ENCODE results near the gene MMP11.
A peak's percentile ranks its signal among the peaks of the same experiment; 100 is the strongest.

Gene MMP11

DNA sequence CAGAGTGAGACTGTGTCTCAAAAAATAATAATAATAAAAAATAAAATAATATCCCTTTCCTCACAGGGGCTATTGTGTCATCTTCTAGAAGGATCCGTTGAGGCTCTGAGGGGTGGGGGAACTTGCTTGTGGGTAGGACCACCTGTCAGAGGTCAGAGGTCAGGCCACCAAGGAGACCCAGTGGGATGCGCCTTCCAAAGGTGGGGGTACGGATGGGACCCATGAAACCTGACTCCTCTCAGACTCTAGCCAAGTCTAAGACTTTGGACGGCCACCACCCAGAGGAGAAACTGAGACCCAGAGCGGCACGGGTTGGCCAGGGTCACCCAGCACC is 367 bp upstream of the MMP11 start:
- H3K27ac Mint-ChIP-seq, result no peak overlapping the region
- no peaks in the 10 kb centered on the region for H3K9me3 Mint-ChIP-seq
- H3K36me3 Mint-ChIP-seq, result no peaks in the 10 kb centered on the region
- H3K4me3 Mint-ChIP-seq, result peak overlapping the region; percentile 66
- no peaks in the 10 kb centered on the region for H3K27me3 Mint-ChIP-seq
- peaks cover 18% of the 10 kb centered on the region for H3K4me1 Mint-ChIP-seq

- H3K36me3 Mint-ChIP-seq, result no peaks in the 10 kb centered on the region
- H3K4me1 Mint-ChIP-seq, result peaks cover 18% of the 10 kb centered on the region
- H3K4me3 Mint-ChIP-seq, result peak overlapping the region; percentile 70
- no peaks in the 10 kb centered on the region for H3K27me3 Mint-ChIP-seq
- no peak overlapping the region for H3K27ac Mint-ChIP-seq
- H3K9me3 Mint-ChIP-seq, result no peaks in the 10 kb centered on the region
These were observed 949 bp downstream of the MMP11 start for GRCh38 chr22:23773483-23774113.

DNA sequence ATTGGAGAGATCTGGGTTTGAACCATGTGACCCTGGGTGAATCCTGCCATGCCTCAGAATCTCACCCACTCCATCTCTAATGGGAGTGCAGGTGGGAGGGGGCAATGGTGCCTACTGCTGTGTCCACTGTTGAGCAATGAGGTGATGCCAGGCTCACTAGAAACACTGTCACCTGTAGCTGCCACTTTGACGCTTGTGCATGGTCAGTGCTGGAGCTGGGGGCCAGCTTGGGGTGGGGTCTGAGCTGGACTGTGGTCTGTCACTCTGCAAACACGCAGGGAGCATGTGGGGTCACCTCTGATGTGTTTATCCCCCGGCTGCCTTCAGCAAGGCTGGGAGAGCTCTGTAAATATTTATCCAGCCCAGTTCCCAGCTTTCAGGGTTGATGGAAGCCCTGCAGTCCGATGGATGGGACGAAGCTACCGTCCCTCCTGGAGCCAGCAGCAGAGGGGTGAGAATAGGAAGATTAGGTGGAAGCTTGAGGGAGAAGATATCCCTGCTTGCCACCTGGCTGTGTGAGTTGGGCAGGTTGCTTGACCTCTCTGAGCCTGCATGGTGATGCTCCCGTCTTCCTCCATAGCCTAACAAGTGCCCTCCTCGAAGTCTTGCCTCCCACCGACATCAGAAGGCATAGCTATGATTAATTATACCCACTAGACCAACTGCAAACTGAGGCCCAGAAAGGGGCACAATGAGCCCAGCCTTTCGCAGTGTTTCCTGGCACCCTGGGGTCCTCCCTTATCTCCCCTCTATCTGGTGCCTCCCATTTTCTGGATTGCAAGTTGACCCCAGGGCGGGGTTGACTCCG is 1.7 kb downstream of the MMP11 start:
- H3K4me1 Mint-ChIP-seq, result peaks cover 18% of the 10 kb centered on the region
- H3K4me3 Mint-ChIP-seq, result peak overlapping the region; percentile 23
- no peaks in the 10 kb centered on the region for H3K9me3 Mint-ChIP-seq
- H3K27me3 Mint-ChIP-seq, result no peaks in the 10 kb centered on the region
- no peak overlapping the region for H3K27ac Mint-ChIP-seq
- H3K36me3 Mint-ChIP-seq, result no peaks in the 10 kb centered on the region

DNA sequence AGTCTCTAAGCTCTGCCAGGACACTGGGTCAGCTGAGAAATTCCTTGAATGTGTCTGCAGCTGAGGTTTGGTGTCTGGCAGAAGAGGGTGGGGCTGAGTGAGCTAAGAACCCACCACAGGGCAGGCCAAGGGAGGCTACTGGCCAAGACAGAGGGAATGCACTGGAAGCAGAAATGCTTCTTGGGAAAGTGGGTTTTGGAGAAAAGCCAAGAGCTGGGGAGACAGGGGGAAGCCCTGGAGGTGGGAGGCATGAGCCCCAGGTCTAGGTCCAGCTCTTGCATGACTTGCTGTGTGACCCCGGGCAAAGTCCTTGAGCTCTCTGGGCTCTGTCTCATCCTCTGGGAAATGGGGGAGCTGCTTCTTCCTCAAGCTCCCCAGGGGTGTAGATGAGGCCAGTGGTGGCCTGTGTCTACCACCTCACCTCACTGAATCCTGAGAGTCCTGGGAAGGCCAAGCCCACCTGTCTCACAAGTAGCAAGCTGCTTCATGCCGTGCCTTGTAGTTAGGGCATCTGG is 2.3 kb downstream of the MMP11 start:
- H3K27me3 Mint-ChIP-seq, result no peaks in the 10 kb centered on the region
- no peak overlapping the region for H3K27ac Mint-ChIP-seq
- peaks cover 16% of the 10 kb centered on the region for H3K4me1 Mint-ChIP-seq
- H3K36me3 Mint-ChIP-seq, result no peaks in the 10 kb centered on the region
- H3K4me3 Mint-ChIP-seq, result no peak overlapping the region
- H3K9me3 Mint-ChIP-seq, result no peaks in the 10 kb centered on the region

GRCh38 chr22:23775779-23776375 is 3.2 kb downstream of the MMP11 start:
- Mint-ChIP-seq H3K27me3 (no peaks in the 10 kb centered on the region), H3K9me3 (no peaks in the 10 kb centered on the region), H3K4me3 (no peak overlapping the region), H3K27ac (no peak overlapping the region), H3K4me1 (peaks cover 15% of the 10 kb centered on the region), H3K36me3 (no peaks in the 10 kb centered on the region)

DNA sequence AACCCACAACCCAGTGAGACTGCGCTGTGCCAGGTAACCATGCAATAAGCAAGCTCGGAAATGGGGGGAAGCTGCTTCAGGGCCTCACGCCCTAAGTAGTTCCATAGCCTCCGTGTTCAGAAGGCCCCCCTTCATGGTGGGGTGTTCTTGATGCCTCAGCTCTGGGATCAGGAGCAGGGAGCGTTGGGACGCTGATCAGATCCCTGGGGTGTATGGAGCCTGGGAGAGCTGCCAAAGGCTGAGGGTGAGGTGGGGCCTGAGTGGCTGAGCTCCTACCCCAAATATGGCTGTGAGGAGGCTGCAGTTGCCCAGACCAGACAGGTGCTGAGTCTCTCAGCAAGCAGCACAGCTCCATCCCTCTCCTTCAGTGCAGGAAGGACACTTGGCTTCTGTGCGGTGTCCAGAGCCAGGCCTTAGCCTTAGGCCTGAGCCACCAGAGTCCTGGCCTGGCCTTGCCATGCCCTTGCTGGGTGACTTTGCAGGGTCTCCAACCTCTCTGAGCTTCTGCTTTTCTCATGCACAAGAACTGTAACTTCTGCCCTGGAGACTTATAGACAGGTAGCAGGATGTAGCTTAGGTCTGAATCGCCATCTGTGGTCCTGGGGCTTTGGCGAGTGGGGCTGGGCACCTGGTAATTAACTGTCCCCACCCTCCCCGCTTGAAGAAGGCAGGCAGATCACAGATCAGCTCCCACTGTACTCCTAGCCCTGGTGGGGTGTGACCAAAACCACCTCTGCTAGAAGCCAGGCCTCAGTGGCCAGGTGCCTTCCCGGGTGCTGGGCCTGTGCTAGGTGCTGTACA is 5.3 kb downstream of the MMP11 start:
- Mint-ChIP-seq H3K27me3 (no peaks in the 10 kb centered on the region), H3K4me3 (no peak overlapping the region), H3K36me3 (no peaks in the 10 kb centered on the region), H3K9me3 (no peaks in the 10 kb centered on the region), H3K27ac (no peak overlapping the region), H3K4me1 (peaks cover 6% of the 10 kb centered on the region)

- Mint-ChIP-seq H3K27me3 (no peaks in the 10 kb centered on the region), H3K4me1 (peaks cover under 1% of the 10 kb centered on the region), H3K36me3 (no peaks in the 10 kb centered on the region), H3K4me3 (no peak overlapping the region), H3K27ac (no peak overlapping the region), H3K9me3 (no peaks in the 10 kb centered on the region)
These were observed 5.9 kb downstream of the MMP11 start for GRCh38 chr22:23778577-23778900.

DNA sequence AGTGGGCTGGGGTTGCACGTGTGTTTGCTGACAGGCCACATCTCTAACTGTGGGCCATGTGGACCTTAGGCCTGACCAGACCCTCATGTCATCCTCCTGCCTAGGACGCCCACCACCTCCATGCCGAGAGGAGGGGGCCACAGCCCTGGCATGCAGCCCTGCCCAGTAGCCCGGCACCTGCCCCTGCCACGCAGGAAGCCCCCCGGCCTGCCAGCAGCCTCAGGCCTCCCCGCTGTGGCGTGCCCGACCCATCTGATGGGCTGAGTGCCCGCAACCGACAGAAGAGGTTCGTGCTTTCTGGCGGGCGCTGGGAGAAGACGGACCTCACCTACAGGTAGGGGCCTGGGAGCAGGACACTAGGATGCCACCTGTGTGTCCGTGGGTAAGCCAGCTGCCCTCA is 6.4 kb downstream of the MMP11 start:
- no peak overlapping the region for H3K4me3 Mint-ChIP-seq
- no peaks in the 10 kb centered on the region for H3K27me3 Mint-ChIP-seq
- no peaks in the 10 kb centered on the region for H3K36me3 Mint-ChIP-seq
- peaks cover under 1% of the 10 kb centered on the region for H3K4me1 Mint-ChIP-seq
- no peak overlapping the region for H3K27ac Mint-ChIP-seq
- H3K9me3 Mint-ChIP-seq, result no peaks in the 10 kb centered on the region

DNA sequence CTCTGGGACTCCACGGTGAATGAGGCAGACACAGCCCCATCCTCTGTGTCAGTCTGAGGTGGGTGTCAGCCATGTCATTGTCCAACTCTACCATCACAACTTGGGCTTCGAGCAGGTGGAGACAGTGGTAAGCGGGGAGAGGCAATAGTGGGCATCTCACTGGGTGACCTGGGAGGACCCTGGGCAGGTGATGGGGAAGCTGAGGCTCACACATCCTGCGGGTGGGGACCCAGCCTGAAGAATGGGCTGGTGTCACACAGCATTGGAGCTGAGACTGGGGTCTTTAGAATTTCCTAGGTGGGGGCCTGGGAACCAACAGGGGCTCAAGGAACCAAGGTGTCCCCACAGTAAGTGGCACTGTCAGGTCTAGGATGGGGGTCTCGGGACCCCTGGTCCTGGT is 7.1 kb downstream of the MMP11 start:
- Mint-ChIP-seq H3K4me3 (no peak overlapping the region), H3K9me3 (no peaks in the 10 kb centered on the region), H3K27me3 (no peaks in the 10 kb centered on the region), H3K4me1 (peaks cover 7% of the 10 kb centered on the region), H3K27ac (no peak overlapping the region), H3K36me3 (no peaks in the 10 kb centered on the region)

DNA sequence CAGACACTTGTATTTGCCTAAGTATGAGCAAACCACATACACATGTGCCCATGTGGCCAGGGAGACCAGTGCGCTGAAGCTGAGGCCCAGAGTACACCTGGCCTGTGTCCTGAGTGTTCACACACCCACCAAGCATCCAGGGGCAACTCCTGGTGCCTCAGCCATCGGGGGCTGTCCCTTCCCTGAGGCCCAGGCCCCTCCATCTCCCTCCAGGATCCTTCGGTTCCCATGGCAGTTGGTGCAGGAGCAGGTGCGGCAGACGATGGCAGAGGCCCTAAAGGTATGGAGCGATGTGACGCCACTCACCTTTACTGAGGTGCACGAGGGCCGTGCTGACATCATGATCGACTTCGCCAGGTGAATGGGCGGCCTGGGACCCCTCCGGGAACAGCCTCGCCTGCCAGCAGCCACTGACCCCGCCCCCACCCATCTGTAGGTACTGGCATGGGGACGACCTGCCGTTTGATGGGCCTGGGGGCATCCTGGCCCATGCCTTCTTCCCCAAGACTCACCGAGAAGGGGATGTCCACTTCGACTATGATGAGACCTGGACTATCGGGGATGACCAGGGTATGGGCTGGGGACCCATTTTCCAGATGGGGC is 7.6 kb downstream of the MMP11 start:
- Mint-ChIP-seq H3K4me3 (no peak overlapping the region), H3K27me3 (no peaks in the 10 kb centered on the region), H3K36me3 (no peaks in the 10 kb centered on the region), H3K4me1 (peaks cover 7% of the 10 kb centered on the region), H3K27ac (no peak overlapping the region), H3K9me3 (no peaks in the 10 kb centered on the region)

DNA sequence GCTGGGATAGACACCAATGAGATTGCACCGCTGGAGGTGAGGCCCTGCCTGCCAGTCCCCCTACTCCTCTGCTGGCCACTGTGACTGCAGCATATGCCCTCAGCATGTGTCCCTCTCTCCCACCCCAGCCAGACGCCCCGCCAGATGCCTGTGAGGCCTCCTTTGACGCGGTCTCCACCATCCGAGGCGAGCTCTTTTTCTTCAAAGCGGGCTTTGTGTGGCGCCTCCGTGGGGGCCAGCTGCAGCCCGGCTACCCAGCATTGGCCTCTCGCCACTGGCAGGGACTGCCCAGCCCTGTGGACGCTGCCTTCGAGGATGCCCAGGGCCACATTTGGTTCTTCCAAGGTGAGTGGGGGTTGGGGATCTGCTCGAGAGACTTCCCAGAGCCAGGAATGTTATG is 8.4 kb downstream of the MMP11 start:
- Mint-ChIP-seq H3K27me3 (no peaks in the 10 kb centered on the region), H3K9me3 (no peaks in the 10 kb centered on the region), H3K4me3 (no peak overlapping the region), H3K36me3 (no peaks in the 10 kb centered on the region), H3K27ac (no peak overlapping the region), H3K4me1 (peaks cover 8% of the 10 kb centered on the region)

DNA sequence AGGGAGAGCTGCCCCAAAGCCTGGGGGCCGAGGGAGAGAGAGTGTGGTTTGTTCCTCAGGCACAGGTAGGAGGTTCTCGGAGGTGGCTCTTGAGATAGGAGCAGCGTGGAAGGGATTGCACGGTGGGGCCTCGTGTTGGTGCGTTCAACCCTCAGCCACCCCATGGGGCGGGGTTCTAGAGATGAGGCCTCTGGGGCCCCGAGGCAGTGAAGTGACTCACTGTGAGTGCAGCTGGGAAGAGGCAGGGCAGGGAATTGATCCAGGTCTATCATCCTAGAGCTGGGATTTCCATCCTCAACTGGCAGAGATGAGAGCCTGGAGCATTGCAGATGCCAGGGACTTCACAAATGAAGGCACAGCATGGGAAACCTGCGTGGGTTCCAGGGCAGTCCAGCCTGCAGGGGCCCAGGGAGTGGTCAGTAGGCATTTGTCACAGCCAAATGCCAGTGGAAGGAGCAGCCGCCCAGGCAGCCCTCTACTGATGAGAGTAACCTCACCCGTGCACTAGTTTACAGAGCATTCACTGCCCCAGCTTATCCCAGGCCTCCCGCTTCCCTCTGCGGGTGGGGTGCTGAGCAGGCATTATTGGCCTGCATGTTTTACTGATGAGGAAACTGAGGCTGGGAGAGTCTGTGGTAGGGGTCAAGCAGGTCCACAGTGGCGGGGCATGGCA is 9.0 kb downstream of the MMP11 start:
- H3K4me1 Mint-ChIP-seq, result peaks cover 14% of the 10 kb centered on the region
- no peaks in the 10 kb centered on the region for H3K27me3 Mint-ChIP-seq
- H3K36me3 Mint-ChIP-seq, result no peaks in the 10 kb centered on the region
- H3K4me3 Mint-ChIP-seq, result no peak overlapping the region
- H3K9me3 Mint-ChIP-seq, result no peaks in the 10 kb centered on the region
- H3K27ac Mint-ChIP-seq, result no peak overlapping the region

- no peaks in the 10 kb centered on the region for H3K9me3 Mint-ChIP-seq
- H3K27ac Mint-ChIP-seq, result no peak overlapping the region
- no peak overlapping the region for H3K4me3 Mint-ChIP-seq
- no peaks in the 10 kb centered on the region for H3K36me3 Mint-ChIP-seq
- no peaks in the 10 kb centered on the region for H3K27me3 Mint-ChIP-seq
- peaks cover 15% of the 10 kb centered on the region for H3K4me1 Mint-ChIP-seq
These were observed 9.6 kb downstream of the MMP11 start for GRCh38 chr22:23782252-23782651.

DNA sequence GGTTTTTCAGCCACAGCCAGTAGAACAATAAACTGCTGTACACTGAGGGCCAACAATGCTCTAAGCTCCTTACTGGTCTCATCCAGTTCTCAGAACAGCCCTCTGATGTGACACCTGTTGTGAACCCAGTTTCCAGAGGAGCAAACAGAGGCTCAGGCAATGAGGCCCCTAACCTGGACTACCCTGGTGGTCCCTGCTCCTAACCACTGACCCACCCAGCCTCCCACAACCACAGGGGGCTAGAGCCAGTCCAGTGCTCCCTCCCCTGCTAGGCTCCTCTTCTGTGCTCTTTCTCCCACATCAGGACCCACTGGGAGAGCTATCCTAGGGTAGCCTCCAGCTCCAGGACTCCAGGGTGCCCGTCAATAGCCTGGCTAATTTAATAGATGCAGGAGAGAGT is 10.1 kb downstream of the MMP11 start:
- Mint-ChIP-seq H3K36me3 (no peaks in the 10 kb centered on the region), H3K27me3 (no peaks in the 10 kb centered on the region), H3K9me3 (no peaks in the 10 kb centered on the region), H3K4me1 (peaks cover 18% of the 10 kb centered on the region), H3K4me3 (no peak overlapping the region), H3K27ac (no peak overlapping the region)
